ENCODE data around the gene CSNK1D.

CSNK1D gene

GRCh38 chr17:82317394-82318168 lies 44.1 kb upstream of the CSNK1D start, which contains the start of gene CD7:
TSS of gene CD7 (minus strand) at chr17:82317608. CDS start at chr17:82317495, 113 bp downstream.
- H3K27ac ChIP-seq (ENCODE audit: low read depth, low read length, severe bottlenecking): no peak within 1 kb of the TSS
- H3K4me1 ChIP-seq (ENCODE audit: control insufficient read depth, insufficient read depth, low read length, poor library complexity, severe bottlenecking): peaks cover 3% of the 10 kb centered on the region
- 85 to 87% methylated on average over 17 to 21 of the region's 26 CpGs for WGBS, 2 experiments (ENCODE audit: insufficient coverage in 2 of 2)
- no peaks in the 10 kb centered on the region for H3K36me3 ChIP-seq (ENCODE audit: control insufficient read depth, insufficient read depth, low read length)
- no peaks in the 10 kb centered on the region for H3K9me3 ChIP-seq (ENCODE audit: control insufficient read depth, low read length)
- no peak within 1 kb of the TSS for H3K4me3 ChIP-seq (ENCODE audit: extremely low read depth, insufficient read depth, low read length, poor library complexity, severe bottlenecking)

GRCh38 chr17:82316651-82317393 lies 43.3 kb upstream of the CSNK1D start:
- Histone ChIP-seq H3K27ac (ENCODE audit: low read depth, low read length, severe bottlenecking) (no peak overlapping the region), H3K36me3 (ENCODE audit: control insufficient read depth, insufficient read depth, low read length) (no peaks in the 10 kb centered on the region), H3K4me3 (ENCODE audit: extremely low read depth, insufficient read depth, low read length, poor library complexity, severe bottlenecking) (no peak overlapping the region), H3K9me3 (ENCODE audit: control insufficient read depth, low read length) (no peaks in the 10 kb centered on the region), H3K4me1 (ENCODE audit: control insufficient read depth, insufficient read depth, low read length, poor library complexity, severe bottlenecking) (peaks cover 3% of the 10 kb centered on the region)
- WGBS, 2 experiments (ENCODE audit: insufficient coverage in 2 of 2): 86 to 88% methylated on average over 25 to 27 of the region's 29 CpGs

GRCh38 chr17:82315703-82316358 lies 42.3 kb upstream of the CSNK1D start:
- Histone ChIP-seq H3K4me3 (ENCODE audit: extremely low read depth, insufficient read depth, low read length, poor library complexity, severe bottlenecking) (no peak overlapping the region), H3K4me1 (ENCODE audit: control insufficient read depth, insufficient read depth, low read length, poor library complexity, severe bottlenecking) (peaks cover 3% of the 10 kb centered on the region), H3K9me3 (ENCODE audit: control insufficient read depth, low read length) (no peaks in the 10 kb centered on the region), H3K36me3 (ENCODE audit: control insufficient read depth, insufficient read depth, low read length) (no peaks in the 10 kb centered on the region), H3K27ac (ENCODE audit: low read depth, low read length, severe bottlenecking) (no peak overlapping the region)
- 61 to 68% methylated on average over 27 to 35 of the region's 36 CpGs for WGBS, 2 experiments (ENCODE audit: insufficient coverage in 2 of 2)

GRCh38 chr17:82314727-82315605 lies 41.5 kb upstream of the CSNK1D start:
- Histone ChIP-seq H3K4me1 (ENCODE audit: control insufficient read depth, insufficient read depth, low read length, poor library complexity, severe bottlenecking) (peaks cover 3% of the 10 kb centered on the region), H3K36me3 (ENCODE audit: control insufficient read depth, insufficient read depth, low read length) (no peaks in the 10 kb centered on the region), H3K27ac (ENCODE audit: low read depth, low read length, severe bottlenecking) (no peak overlapping the region), H3K4me3 (ENCODE audit: extremely low read depth, insufficient read depth, low read length, poor library complexity, severe bottlenecking) (no peak overlapping the region), H3K9me3 (ENCODE audit: control insufficient read depth, low read length) (no peaks in the 10 kb centered on the region)
- WGBS, 2 experiments (ENCODE audit: insufficient coverage in 2 of 2): 88 to 91% methylated on average over 27 of the region's 32 CpGs

GRCh38 chr17:82314012-82314726 lies 40.7 kb upstream of the CSNK1D start:
- Histone ChIP-seq H3K27ac (ENCODE audit: low read depth, low read length, severe bottlenecking) (no peak overlapping the region), H3K4me3 (ENCODE audit: extremely low read depth, insufficient read depth, low read length, poor library complexity, severe bottlenecking) (no peak overlapping the region), H3K36me3 (ENCODE audit: control insufficient read depth, insufficient read depth, low read length) (no peaks in the 10 kb centered on the region), H3K9me3 (ENCODE audit: control insufficient read depth, low read length) (no peaks in the 10 kb centered on the region), H3K4me1 (ENCODE audit: control insufficient read depth, insufficient read depth, low read length, poor library complexity, severe bottlenecking) (peaks cover 3% of the 10 kb centered on the region)
- 88 to 90% methylated on average over 20 to 27 of the region's 27 CpGs for WGBS, 2 experiments (ENCODE audit: insufficient coverage in 2 of 2)

GRCh38 chr17:82313195-82314011 lies 39.9 kb upstream of the CSNK1D start:
- H3K36me3 ChIP-seq (ENCODE audit: control insufficient read depth, insufficient read depth, low read length): no peaks in the 10 kb centered on the region
- 86 to 94% methylated on average over 20 to 21 of the region's 28 CpGs for WGBS, 2 experiments (ENCODE audit: insufficient coverage in 2 of 2)
- no peaks in the 10 kb centered on the region for H3K9me3 ChIP-seq (ENCODE audit: control insufficient read depth, low read length)
- H3K27ac ChIP-seq (ENCODE audit: low read depth, low read length, severe bottlenecking): no peak overlapping the region
- no peak overlapping the region for H3K4me3 ChIP-seq (ENCODE audit: extremely low read depth, insufficient read depth, low read length, poor library complexity, severe bottlenecking)
- H3K4me1 ChIP-seq (ENCODE audit: control insufficient read depth, insufficient read depth, low read length, poor library complexity, severe bottlenecking): peaks cover 3% of the 10 kb centered on the region

- 94 to 100% methylated on average over 3 to 10 of the region's 13 CpGs for WGBS, 2 experiments (ENCODE audit: insufficient coverage in 2 of 2)
- no peaks in the 10 kb centered on the region for H3K9me3 ChIP-seq (ENCODE audit: control insufficient read depth, low read length)
- no peak overlapping the region for H3K4me3 ChIP-seq (ENCODE audit: extremely low read depth, insufficient read depth, low read length, poor library complexity, severe bottlenecking)
- H3K4me1 ChIP-seq (ENCODE audit: control insufficient read depth, insufficient read depth, low read length, poor library complexity, severe bottlenecking): no peaks in the 10 kb centered on the region
- H3K27ac ChIP-seq (ENCODE audit: low read depth, low read length, severe bottlenecking): no peak overlapping the region
- H3K36me3 ChIP-seq (ENCODE audit: control insufficient read depth, insufficient read depth, low read length): no peaks in the 10 kb centered on the region
These were observed 38.5 kb upstream of the CSNK1D start for GRCh38 chr17:82311971-82312370.

GRCh38 chr17:82310877-82311276 lies 37.4 kb upstream of the CSNK1D start:
- 89 to 91% methylated on average over 20 to 21 of the region's 21 CpGs for WGBS, 2 experiments (ENCODE audit: insufficient coverage in 2 of 2)
- Histone ChIP-seq H3K9me3 (ENCODE audit: control insufficient read depth, low read length) (no peaks in the 10 kb centered on the region), H3K36me3 (ENCODE audit: control insufficient read depth, insufficient read depth, low read length) (no peaks in the 10 kb centered on the region), H3K4me3 (ENCODE audit: extremely low read depth, insufficient read depth, low read length, poor library complexity, severe bottlenecking) (no peak overlapping the region), H3K4me1 (ENCODE audit: control insufficient read depth, insufficient read depth, low read length, poor library complexity, severe bottlenecking) (no peaks in the 10 kb centered on the region), H3K27ac (ENCODE audit: low read depth, low read length, severe bottlenecking) (no peak overlapping the region)

Data from mesodermal cell (in vitro differentiated cells).